ENCODE results near the gene UNC5A.

GRCh38 chr5:176822793-176823481 is 12.6 kb downstream of the UNC5A start:
- TF ChIP-seq CTCF (conservative IDR thresholded peaks at IDR 0.05) (no peak), ZFX (IDR thresholded peaks at IDR 0.05) (no peak)

Data from C4-2B (cell line).